Measurements from ENCODE around the gene MVB12B.

The MVB12B gene

DNA sequence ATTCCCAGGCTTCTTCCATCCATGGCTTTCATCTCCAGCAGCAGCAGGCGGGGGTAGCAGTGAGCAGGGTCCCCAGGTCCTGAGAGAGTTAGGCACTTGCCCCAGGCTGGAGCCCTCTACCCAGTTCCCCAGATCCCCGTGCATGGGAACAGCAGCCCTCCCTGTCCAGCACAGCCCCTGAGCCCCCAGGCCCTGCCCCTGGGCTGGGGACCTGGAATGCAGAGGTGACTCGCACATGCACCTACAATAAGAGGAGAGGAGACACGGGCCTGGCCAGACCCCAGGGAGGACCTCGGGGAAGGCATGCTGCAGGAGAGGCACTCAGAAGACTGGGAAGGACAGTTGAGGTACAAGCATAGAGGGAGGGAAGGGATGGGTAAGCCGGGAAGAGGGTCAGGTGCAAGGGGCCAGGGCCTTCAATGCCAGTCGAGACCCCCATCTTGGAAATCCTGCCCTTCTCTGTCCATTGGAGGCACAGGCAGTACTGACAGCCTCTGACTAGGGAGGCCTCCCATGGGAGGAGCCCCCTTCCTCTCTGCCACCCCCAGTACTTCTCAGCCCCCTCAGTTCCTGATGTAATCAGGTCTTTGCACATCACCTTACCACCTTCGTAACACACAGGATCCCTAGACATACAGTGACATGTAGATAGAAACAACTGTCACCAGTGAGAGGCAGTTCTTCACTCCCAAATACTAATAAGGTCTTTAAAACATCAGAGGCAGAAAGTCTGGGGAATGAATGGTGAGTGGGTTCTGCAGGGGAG is 151.8 kb downstream of the MVB12B start:
- DNase-seq = no peak

DNA sequence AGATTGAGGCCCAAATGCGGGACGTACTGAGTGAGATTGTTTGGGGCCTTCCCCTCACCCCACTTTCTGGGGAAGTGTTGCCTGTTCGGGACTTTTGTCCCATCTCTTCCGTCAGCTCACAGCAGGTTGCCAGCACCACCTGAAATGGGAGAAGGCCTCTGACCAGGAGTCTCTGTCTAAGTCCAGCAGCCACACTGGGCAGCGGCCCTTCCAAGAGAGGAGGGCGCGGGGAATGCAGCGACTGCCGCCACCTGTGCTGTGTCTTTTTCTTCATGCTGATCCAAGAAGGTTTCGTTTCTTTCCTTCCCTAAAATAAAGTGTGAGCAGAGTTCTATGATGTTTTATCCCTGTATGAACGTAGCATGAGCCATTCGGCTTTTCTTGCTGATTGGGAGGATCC is 152.9 kb downstream of the MVB12B start:
- DNase-seq = no peak

DNA sequence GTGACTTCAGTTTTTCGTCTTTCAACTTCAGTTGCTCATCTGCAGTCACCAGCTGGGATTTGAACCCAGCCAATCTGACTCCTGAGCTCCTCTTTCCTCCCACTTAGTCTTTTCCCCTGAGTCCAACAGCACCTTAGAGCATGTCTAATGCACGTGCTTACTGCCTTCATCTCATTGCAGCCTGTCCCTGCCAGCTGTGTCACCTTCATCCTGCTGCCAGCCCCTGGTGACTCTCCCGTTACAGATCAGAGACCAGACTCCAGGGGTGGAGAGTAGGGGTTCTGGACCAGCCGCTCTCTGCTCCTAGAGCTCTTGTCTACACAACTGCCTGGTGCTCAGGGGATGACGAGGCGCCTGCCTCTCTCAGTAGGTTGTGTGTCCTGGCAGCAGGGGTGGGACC is 154.2 kb downstream of the MVB12B start:
- DNase-seq = no peak

DNA sequence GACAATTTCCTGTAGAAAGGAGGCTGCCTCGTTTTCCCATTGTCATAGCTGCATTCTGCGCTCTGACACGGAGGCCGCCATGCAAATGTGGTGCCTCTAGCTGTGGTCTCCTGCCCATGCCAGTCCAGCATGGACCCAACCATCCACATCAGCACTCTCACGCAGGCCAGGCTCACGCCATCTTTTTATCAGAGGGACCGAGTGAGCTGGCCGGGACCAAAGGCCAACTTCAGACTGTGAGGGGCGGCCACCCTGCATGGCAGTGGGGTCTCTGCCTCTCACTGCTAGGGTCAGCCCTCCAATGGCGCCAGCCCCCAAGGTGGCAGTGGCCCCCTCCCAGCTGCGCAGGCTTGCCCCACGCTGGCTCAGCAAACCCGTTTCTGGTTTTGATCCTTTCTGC is 155.2 kb downstream of the MVB12B start:
- DNase-seq = no peak

DNA sequence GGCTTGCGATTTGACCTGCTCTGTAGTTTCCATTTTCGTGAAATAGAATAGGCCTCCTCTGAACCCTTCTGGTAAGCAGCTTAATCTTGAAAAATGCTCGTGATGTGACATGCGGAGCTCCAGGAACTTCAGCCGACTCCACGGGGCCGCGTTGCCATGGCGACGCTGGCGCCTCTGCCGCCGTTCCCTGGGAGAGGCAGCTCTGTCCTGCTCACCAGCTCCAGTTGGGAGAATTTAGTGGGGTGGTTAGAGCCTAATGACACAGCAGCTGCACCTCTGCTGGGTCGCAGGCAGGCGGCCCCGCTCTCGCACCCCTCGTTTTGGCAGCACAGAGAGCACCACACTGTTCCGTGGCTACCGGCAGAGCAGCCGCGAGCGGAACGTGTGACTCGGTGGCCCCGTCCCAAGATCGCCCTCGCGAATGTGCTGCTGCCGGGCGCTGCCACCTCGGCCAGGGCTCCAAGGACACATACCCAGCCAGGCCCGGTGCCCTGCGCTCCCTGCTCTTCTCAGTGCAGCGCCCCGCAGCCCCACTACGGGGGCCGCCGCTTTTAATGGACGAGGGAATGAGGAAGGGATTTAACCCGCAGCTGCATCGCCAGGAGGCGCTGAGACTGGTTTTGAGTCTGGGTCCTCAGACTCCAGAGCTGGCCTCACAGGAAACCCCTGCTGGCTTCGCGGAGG is 155.9 kb downstream of the MVB12B start:
- DNase-seq = no peak

DNA sequence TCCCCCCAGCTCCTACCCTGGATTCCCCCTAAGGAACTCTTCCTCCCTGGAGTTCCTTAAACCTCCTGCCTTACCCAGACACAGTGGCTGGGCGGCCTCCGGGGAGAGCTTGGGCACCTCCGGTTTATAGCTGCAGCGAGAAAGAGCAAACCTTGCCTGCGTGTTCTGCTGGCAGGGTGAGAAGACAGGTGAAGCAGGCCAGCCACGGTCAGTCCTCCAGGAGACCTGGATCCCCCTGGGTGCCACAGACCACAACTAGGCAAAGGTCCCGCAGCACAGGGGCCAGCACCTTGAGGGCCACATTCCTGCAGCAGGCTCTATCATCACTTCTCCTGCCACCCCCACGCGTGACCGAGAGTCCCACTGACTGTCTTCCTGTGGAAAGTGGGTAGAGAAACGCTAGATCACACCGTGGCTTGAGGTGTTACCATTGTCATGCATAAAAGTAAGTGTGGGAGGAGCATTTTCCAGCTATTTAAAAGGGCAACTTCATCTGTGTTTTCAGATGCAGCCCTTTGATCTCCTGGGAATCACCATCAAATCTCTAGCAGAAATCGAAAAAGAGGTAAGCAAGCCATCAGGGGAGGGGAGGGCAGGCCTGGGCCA is 156.9 kb downstream of the MVB12B start:
- DNase-seq = no peak

DNA sequence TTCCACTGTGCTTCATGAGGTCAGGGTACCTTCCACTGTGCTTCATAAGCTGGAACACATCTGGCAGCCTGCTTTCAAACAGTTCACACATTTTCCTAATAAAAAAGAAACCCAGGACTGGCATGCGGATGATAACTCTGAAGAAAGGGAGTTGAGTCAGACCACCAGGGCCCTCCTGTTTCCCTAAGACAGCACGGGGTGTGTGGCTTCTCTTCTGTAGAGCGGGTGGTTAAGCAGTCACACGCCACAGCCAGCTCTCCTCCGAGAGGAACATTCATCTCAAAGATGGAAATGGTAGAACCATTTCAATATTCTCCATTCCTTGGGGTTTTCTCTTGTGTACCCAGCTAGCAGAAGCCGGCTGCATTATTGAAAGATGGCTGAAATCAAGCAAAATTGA is 159.0 kb downstream of the MVB12B start:
- no peak for DNase-seq

DNA sequence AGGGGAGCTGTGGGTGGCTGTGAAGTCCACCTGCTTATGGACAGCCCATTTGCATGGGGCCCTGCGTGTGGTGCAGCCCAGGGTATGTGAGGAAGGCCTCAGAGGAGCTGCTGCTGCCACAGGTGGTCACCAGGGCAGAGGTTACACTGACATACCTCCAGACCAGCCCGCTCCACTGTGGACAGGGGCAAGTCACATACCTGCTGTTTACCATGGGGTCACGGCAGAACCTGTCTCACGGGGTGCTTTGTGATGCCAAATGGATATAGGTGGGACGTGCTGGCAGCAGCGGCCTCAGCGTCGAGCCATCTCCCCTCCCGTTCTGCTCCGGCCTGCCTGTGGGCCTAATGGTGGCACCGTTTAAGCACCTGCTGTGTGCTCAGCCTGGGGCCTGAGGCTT is 159.6 kb downstream of the MVB12B start:
- no peak for DNase-seq

DNA sequence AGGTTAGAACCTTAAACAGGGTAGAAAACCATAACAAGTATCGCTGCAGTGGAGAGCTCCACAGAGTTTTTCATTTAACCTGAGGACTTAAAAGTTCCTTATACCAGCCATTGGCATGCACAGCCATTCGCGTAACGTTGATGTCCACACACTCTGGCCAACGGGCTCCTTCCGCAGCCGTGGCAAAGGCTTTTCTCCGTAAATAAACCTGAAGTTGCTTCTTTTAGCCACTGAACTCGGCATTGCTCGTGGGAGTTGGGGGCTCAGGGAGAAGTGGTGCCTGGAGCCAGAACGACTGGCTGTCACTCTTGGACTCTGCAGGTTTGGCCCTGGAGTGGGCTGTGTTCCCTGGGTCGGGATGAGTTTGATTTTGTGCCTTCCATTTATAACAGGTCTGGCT is 161.2 kb downstream of the MVB12B start:
- DNase-seq = no peak

DNA sequence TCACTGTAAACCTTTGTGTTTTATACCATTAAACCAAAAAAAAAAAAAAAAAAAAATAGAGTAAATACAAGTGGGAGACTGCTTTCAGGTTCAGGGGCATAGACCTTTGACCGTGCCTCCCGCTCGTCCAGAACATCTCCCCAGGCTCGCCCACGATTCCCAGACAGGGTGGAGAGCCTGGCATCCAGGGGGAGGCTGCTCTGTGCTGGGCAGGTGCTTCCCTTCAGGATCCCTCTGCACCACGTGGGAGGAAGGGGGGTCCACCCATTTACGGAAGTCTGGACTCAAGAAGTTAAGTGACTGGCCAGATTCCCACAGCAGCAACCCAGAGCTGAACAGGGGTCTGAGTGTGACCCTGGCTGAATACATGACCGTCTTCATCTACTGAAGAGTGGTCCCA is 161.7 kb downstream of the MVB12B start:
- DNase-seq = no peak

DNA sequence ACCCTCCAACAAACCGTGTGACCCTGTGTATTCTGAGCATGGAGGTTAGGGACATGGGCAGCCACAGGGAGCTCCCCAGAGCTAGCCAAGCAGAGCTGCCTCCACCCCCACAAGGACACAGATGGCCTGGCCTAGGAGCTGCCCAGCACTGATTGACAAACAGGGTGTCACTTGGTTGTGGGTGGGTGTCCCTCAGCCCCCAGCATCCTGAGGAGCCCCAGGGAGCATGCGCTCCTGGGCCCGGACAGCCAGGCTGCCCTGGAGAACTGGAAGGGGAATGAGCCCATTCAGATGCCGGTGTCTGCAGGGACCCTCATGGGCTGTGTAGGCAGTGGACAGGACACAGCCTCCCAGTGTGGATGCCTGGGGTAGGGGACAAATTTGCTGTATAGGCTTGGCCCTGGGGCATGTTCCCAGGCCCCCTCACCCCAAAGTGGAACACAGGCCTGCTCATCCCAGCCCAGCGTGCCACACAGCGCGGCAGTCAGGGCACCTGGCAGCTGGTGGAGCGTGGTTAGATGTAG is 162.3 kb downstream of the MVB12B start:
- DNase-seq = no peak

DNA sequence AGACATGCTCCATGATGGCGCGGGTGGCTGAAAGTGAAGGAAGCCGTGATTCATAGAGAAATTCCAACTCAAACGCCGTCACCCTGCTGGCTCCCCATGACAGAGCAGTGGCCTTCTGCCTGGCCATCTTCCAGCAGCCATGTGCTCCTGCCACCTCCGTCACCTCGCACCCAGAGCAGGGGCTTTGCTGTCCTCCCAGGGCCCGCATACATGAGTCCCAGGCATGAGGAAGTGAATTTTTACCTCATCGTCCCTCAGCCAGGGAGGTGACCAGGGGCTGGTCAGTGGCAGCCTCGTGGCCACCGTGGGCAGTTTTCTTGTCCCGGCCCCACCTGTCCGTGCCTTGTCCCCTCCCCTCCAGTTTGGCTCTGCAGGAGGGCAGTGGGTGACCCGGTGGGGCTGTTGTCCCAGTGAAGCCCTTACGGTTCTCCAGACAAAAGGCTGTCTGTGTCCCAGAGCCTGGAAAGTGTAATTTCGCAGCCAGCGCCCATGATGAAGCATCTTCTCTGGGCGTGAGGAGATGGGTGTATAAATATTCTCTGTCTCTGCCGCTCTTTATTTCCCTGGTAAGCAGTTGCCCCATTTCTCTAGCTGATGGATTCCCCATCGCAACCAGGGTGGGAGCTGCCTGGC is 163.1 kb downstream of the MVB12B start:
- DNase-seq = no peak

DNA sequence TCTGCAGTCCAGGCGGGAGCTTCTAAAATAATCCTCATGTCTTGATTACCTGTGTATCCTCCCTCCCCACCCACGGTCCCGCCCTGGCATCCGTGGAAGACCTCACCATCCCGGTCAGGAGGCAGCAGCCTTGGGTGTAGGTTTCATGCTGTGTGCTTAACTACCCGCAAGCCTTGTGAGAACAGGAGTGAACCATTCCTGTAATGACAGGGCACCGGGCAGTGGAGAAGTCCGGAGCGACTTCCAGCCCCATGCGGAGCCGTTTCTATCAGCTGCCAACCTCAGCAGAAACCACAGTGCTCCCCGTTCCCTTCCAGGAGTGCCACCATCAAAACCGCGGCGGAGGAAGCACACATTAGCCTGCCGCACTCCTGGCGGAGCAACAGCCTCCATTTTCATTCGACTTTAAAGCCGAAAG is 163.6 kb downstream of the MVB12B start:
- no peak for DNase-seq

DNA sequence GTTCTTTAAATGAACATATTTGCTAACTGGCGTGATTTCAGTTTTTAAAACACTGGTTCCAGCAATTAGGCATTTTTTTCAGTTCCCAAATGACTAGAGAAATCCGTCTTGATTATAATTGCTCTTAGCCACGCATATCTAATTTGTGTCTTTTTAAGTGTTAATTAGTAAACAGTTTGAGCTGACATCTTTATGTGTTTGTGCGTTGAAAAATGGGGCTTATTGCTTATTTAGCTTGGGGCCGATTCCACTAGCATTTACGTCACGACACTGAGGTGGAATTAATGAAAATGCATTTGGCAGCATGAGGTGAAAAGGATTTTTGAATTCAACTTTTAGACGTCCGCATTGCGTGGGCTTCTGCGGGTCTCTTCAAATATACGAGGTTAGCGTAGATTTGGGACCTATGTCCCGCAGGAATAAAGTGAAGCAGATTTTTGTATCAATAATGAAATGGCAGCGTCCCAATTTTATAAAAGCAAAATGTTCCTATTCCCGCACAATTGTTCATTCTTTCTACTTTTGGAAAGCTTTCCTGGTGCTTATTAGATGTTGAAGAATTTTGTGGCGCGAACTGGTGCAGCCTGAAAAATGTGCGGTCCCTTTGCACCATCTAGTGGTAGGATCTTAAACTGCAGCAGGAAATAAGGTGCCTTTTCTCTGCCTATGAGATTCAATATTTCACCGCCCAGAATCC is 164.4 kb downstream of the MVB12B start:
- no peak for DNase-seq

DNA sequence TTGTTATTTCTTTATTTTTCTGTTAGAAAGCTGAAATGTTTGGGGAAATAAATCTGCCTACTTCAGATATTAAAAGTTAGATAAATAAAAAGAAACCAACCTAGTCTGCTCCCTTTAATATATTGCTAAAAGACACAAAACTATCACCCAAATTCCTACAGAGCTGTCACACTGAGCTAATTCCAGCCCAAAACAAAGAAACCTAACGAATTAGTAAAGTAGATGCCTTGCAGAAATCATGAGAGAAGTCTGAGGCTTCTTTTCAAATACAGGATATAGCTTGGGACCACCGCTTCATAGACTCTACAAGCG is 164.9 kb downstream of the MVB12B start:
- no peak for DNase-seq

DNA sequence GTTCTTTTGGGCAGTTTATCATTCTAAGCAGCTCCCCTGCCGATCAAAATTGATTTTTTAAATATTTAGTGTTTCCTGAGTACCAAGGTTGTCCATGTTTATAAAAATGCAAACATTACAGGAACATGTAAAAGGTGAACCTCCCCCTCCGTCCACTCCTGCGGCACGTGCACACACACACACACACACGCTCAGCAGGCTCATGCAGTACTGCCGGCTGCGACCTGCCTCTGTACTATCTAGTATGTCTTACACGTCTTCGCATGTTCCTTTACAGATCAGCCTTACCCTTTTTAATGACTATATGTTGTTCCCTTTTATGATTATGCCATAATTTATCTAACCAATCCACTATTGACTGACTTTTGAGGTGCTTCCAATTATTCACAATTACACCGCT is 165.3 kb downstream of the MVB12B start:
- DNase-seq = no peak

DNA sequence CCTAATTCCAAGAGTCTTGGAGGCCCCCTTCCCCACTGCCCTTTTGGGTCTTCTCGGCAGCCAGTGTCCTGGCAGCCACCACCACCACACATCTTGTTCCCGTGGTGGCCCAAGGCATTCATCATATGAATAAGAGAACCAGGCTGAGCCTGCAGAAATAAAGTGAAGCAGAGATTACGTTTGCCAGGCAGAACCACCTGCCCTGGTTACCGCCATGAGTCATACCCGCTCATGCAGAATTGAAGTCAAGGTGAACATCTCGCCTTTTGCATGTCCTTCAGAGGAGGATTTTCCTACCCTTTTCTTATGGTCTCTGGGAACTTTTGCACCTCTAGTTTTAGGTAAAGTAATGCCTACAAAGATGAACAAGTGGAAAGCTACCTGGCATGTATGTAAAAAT is 167.6 kb downstream of the MVB12B start:
- DNase-seq = no peak

DNA sequence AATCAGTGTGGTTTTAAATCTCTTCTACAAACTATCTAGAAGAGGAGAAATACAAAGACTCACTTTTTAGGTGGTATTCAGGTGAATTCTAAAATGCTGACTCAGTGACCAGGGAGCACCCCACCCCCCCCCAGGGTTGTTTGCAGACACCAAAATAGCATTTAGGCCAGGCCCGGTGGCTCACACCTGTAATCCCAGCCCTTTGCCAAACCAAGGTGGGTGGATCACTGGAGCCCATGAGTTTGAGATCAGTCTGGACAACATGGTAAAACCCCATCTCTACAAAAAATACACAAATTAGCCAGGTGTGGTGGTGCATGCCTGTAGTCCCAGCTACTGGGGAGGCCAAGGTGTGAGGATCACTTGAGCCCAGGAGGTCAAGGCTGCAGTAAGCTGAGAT is 168.1 kb downstream of the MVB12B start:
- no peak for DNase-seq

DNA sequence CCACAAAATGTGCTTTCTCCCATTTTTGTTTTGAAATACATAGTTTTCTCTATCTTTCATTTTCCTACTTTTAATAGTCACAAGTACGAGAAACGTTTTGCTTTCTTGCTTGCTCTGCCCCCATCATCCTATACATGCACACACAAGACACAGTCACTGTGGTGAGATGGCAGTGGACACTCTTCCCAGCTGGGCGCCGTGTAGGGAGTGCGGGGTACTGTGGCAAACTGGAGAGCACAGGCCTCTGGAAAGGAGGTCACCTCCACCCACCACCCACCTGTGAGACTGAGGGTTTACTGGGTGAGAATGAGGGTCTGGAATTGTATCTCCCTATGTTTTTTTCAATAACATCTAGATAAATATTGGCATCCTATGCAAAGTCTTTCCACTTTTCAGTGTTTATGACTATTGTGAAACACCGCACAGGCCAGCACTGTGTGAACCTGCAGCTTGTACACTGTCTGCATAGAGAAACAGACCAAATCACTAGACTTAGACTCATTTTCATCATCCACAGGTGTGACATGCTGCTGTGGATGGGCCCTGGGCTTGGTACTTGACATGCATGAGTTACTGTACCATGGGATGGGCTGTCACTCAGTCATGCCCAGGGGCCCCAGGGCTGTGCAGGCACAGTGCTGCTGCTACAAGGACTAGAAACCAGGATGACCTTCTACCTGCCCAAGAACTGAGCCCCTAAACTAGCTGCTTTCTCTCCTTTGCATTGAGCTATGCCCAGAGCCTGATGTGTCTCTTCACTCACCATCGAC is 169.0 kb downstream of the MVB12B start:
- no peak for DNase-seq

DNA sequence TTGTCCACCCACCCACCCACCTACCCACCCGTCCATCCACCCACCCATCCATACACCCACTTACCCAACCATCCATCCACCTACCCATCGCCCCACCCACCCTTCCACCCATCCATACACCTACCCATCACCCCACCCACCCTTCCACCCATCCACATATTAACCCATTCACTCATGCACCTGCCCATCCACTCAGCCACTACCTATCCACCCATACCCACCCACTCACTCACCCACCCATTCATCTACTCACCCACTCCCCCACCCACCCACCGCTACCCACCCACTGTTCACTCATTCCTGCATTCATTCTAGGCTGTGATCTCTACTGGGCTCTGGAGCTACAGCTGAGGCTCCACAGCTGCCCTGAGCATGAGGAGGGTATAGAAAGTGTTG is 169.6 kb downstream of the MVB12B start:
- no peak for DNase-seq

DNA sequence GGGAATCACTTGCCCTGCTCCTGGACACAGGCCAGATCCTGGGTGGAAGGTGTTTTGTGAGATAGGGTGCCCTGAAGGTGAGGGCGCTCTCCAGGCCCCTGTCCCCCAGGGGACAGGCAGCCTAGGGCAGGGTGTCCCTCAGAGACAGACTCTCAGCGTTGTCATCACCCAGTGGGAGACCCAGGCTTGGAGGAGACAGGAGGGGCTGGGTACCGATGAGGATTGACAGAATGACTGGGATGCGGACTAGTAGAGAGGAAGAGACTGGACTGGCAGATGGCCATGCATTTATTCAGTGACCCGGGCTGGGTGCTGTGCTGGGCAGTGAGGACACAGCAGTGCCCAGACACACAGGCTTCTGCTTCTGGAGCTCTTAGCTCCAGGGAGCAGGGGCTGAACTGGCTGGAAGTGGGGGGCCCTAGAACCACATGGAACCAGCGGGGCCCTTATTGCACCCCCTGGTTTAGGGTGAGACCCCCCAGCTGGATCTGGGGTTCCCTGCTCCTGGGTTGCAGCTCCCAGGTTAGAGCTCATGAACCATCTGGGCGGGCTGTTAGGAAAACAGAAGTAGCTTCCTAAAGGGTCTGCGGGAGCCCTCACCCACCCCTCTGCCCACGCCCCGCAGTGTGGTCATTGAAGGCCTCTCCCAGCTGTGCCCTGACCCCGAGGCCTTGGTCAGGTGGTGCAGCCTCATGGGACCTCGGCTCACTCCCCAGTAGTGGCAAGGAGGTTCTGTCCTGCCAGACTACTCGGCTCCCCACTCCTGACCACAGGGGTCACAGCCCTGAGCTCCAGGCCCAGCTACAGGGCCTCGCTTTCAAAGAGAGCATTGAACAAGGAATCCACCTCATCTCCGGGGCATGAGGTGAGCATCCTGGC is 170.4 kb downstream of the MVB12B start:
- no peak for DNase-seq

Data from activated CD8-positive, alpha-beta memory T cell treated with anti-CD3 and anti-CD28 coated beads for 24 hours (primary cell).